ENCODE data around the gene SYNM.
A peak's percentile ranks its signal among the peaks of the same experiment; 100 is the strongest.
"Not testable (repeated sequence)": the region's sequence is repeated elsewhere in the genome, so short reads cannot be mapped to it uniquely, and the experiment has no call there.

Gene SYNM

DNA sequence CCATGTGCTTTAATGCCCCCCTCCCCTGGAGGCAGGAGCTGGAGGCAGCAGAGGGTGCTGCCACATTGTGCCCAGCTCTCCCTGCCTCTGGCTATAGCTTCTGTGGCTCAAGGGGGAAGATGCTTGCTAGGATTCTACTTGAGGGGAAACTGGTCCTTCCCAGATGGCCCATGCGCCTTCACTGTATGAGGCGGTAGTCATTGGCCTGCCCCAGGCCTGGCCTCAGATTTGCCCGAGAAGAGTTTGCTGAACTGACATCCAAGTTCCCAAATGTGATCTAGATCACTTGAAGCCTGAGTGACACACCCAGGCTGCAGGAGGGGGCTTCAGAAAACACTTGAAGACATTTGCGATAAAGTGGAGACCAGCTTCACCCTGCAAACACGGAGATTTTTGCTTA is 4.1 kb downstream of the SYNM start:
- no peak for DNase-seq (ENCODE audit: low spot score)

DNA sequence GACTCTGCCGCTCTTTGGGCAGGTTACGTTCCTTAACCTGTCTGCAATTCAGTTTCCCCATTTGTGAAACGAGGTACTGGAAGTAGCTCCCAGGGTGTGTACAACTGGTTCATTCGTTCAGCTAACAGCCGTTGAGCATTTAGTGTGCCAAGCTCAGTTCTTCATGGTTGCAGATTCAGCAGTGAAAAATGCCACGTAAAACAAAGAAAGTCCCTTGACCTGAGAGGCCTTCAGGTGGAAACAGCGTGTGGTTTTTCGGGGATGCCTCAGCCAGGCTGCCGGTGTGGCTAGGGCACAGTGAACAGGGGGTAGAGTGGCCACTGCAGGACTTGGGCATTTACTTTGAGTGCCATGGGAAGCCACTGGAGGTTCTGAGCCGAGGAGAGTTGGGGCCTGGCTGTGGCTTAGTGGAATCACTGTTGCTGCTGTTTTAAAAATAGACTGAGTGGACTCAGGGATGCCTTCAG is 4.7 kb downstream of the SYNM start:
- no peak for DNase-seq (ENCODE audit: low spot score)

DNA sequence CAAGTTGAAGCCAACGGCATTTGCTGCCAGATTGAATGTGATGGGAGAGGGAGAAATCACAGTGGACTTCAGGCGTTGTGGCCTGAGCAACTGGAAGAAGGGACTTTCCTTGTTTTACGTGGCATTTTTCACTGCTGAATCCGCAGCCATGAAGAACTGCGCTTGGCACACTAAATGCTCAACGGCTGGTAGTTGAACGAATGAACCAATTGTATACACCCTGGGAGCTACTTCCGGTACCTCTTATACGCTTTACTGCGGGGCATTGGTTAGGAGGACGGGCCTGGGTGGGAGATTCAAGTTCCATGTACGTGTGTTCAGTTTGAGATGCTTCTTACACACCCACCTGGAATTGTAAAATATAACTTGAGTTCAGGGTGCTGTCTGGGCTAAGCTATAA is 5.2 kb downstream of the SYNM start:
- DNase-seq (ENCODE audit: low spot score), result no peak

DNA sequence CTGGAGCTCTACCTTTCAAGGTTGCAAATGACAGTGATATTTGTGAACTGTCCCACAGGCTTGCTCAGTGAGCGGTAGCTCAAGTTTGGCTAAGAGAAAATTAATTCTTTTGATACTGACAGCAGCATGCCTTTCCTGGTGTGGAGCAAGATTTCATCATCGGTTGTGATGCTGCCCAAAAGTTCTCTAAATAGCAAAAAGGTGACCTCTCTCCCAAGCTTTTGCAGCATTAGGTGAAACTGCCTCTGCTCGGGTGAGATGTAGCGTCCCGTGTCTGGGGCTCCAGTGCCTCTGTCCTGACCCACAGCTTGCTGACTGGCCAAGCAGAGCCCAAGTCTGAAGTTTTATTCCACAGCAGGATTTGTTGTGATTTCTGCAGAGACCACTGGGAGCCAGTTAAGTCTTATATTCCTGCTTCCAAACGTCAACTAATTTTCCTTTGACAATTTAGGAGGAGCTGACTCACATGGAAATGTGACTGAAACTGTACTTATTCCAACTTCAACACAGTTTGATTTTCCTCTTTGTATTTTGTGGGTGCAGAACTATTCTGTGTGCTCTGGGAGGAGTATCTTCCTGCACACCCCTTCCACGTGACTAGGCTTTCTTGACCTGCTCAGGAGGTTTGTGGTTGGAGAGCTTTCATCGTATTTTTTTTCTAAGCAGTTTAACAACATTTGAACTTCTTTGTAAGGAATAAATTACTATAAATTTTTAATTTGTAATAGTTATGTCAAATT is 5.9 kb downstream of the SYNM start:
- no peak for DNase-seq (ENCODE audit: low spot score)

DNA sequence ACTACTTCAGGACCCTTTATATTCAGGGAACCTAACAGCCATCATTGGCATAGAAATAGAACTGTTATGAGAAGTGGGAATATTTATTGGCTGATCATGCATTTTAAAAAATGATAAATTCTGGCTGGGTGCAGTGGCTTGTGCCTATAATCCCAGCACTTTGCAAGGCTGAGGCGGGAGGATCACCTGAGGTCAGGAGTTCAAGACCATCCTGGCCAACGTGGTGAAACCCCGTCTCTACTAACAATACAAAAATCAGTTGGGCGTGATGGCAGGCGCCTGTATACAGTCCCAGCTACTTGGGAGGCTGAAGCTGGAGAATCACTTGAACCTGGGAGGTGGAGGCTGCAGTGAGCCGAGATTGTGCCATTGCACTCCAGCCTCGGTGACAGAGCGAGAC is 6.8 kb downstream of the SYNM start:
- DNase-seq (ENCODE audit: low spot score), result not testable (repeated sequence)

DNA sequence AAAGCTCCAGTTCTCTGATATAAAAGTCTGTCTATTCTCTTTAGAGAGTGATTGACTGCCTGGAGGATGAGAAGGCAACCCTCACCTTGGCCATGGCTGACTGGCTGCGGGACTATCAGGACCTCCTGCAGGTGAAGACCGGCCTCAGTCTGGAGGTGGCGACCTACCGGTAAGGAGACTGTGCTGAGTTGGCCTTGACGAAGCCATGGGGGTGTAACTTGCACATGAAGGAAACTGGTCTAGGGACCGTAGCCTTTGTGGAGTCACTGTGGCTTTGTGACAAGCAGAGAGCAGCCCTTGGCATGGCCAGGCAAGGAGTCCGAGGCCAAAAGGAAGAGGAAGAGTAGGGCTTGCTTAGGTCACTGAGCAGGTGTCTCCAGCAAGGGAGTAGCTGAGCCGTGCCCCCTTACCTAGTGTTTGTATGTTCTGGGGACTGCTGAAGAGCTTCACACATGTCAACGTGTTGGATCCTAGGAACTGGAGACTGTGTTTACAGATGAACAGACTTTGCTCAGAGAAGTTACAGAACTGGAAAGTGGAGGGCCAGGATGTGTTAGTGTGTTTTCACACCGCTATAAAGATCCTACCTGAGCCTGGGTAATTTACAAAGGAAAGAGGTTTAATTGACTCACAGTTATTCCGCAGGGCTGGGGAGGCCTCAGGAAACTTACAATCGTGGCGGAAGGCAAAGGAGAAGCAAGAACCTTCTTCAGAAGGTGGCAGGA is 8.8 kb downstream of the SYNM start:
- no peak for DNase-seq (ENCODE audit: low spot score)

DNA sequence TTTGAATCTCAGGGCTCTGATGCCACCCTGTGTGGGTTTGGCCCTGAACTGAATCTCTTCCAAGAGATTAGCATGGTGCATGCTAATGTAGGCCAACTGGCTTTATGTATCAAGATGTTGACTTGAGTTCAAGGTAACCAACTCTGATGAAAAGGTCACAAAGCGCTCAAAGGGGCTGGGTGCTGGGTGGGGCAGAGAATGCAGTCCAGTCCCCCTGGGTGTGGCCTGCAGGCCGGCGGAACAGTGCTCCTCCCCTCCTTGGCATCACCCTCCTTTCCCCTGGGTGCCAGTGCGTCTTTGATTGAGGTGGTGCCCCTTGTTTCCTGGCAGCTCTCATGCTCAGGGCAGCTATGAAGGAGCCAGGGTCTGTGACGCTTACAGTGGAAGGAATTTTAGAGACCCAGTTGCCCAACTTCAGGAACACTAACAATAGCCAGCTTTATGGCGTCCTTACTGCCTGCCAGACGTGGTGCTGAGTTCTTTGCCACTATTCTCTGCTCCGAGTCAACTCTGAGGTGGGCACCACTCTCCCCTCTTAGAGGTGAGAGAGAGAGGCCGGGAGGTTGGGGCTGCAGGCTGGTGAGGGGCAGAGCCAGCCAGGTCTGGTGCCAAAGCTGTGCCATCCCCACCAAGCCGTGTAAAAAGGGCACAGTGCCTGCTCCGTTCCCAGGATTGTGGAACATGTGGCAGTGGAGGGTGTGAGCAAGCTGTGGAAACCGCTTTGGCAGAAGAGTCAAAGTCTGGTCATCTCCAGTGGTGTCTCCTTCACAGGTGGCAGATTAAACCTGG is 9.8 kb downstream of the SYNM start:
- DNase-seq (ENCODE audit: low spot score), result no peak

DNA sequence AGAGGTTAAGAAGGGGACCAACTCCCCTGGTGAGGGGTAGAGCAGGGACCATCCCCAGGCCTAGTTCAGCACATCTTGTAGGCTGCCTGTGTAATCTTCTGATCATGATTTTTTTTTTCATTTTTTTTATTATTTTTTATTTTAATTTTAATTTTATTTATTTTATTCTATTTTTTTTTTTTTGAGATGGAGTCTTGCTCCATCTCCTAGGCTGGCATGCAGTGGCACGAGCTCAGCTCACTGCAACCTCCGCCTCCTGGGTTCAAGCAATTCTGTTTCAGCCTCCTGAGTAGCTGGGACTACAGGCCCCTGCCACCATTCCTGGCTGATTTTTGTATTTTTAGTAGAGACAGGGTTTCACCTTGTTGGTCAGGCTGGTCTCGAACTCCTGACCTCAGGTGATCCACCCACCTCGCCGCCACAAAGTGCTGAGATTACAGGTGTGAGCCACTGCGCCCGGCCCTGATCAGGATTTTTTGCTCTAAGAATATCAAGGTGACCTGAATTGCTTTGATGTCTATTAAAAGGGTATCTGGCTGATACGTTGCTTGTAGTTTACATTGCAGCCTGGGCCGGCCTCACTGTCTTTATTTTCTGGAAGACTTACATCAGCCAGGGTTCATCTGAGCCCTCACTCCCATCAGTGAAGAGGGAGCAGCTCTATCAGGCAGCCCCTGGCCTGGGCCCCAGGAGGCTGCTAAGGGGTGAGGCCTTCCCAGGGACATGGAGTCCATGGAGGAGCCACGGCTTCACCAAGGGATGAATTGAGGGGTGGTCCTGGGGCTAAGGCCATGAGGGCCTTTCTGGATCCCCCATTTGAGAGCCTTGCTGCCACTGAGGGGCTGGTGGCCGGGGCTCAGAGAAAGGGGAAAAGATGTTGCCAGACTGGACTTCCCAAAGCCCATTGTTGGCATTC is 10.7 kb downstream of the SYNM start:
- no peak for DNase-seq (ENCODE audit: low spot score)

DNA sequence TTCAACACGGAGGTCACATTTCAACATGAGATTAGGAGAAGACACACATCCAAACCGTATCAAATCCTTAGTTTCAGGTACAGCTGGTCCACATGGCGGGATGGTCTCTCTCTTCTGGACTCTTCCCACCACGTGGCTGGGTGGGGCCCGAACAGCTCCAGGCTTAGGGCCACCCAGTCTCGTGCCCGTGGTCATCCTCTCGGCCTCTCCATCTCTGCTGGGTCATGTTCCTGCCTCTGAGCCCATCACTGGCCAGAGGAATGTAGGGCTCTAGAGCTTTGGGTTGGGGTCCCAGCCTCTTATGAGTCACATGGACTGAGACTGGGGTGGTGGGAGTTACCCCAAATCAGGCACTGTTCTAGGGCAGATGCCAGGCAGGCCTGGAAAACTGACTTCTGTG is 12.2 kb downstream of the SYNM start:
- no peak for DNase-seq (ENCODE audit: low spot score)

DNA sequence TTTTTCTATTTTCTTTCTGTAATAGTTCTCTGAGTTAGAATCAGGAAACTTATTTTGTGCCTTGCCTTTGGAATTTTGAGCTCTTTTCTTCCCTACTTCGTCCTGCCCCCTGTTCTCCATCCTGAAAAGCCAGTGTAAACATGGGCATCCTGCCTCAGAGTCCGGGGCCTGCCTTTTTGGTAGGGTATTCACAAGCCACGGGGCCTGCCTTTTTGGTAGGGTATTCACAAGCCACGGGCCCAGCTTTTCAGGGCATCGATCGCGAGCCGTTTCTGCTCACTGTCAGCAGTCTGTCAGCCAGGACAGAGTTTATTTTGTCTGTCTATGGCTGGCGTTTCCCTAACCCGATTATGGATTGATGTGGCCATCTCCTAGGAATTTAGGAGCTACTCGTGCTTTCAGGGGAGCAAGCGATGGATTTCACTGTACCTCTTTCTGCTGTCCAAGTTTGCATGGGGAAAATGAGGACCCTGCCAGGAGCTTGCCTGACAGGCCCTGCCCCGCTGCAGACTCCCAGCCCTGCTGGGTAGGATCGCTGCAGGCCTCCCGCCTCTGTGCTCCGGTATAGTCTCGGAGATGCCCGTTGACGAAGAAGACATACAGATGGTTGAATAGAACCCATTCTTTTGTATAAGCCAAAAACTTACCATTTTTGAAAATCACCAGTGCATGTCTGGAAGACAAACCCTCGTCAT is 12.8 kb downstream of the SYNM start:
- DNase-seq (ENCODE audit: low spot score), result no peak

DNA sequence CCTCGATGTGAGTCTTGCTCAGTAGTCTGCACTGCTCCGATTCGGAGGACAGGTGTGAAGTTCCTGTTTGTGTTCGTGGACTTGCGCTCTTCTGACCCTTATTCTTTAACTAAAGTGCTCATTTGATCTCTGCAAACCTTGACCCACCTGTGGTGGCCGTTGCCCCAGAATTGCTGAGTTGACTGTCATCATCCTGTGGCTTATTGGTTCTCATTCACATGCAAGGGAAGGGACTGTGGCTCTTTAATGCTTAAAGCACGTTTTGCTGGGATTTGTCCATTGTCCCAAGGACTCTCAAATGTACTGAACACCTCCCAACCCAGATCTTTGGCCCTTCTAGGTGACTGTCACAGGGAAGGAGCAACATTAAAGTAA is 13.4 kb downstream of the SYNM start:
- no peak for DNase-seq (ENCODE audit: low spot score)

DNA sequence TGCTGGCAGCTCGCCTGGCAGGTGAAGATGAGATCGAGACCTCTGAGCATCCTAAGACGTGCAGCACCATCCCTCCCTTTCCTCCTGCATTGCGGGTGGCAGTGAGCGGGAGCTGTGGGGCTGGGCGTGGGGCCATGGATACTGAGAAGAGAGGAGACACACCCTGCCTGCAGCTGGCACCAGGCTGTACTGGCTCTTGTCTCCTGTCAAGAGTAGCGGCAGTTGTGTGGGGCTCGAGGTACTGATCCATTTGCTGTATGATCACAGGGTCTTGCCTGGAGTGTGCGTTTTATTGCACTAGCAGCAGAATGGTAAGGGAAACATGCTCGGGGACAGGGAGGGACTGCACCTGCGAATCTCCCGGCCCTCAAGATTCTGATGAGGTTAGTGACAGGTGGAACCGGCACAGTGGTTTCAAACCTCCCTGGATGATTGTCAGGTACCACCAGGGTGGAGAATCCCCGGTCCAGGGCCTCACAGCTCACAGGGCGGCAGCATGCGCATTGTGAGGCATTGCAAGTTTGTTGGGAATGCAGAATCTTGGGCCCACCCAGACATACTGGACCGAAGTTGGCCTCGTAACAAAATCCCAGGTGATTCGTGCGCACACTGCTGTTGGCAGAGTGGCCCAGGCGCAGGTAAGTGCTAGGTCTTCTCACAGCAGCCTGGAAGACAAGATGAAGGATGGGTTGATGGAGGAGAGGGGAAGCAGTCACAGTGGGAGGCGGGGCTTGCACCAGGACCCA is 14.1 kb downstream of the SYNM start:
- DNase-seq (ENCODE audit: low spot score), result no peak

DNA sequence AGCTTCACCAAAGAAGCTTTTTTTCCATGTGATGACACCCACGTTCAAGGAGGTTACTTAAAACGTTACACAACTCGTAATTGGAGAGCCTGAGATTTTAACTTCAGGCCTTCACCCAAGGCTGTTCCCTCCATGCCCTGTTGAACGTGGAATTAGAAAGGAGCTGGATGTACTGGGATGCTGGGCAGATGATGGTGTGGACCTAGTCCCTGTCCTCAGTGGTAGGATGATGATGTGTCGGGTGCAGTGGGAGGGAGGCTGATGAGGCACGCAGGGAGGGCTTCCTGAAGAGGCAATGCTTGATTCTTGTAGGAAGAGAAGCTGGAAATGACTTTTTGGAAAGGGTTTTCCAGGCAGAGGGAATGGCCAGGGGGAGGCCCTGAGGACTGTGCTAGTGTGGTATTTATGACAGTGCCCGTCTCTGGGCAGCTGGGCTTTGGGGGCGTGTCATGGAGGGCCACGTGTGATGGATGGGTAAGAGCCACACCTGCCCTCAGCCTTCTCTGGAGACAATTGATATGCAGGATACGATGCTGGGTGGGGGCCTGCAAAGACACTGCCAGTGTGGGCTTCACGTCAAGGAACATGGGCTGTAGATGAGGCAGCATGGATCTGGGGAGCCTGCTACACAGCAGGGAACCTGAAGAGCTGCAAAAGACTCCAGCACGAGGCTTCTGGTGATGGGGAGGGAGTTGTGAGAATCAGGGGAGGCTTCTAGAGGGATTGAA is 15.3 kb downstream of the SYNM start:
- DNase-seq (ENCODE audit: low spot score), result no peak

DNA sequence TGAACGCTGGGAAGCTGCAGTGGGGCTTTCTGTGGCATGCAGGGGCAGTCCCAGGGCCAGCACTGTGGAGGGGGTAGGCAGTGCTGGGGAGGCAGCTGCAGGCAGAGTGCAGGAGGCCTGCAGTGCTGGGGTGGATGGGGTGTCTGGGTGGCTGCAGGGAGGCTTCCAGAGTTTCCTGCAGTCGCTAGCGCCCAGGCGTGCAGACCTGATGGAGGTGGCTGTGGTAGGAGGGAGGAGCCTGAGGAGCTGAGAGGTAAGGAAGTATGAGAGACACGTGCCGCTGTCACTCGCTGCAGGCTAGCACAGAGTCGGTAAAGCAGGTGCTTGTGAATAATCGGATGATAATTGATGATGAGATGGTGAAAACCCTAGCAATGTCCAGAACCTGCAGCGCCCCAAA is 16.3 kb downstream of the SYNM start:
- DNase-seq (ENCODE audit: low spot score), result no peak

DNA sequence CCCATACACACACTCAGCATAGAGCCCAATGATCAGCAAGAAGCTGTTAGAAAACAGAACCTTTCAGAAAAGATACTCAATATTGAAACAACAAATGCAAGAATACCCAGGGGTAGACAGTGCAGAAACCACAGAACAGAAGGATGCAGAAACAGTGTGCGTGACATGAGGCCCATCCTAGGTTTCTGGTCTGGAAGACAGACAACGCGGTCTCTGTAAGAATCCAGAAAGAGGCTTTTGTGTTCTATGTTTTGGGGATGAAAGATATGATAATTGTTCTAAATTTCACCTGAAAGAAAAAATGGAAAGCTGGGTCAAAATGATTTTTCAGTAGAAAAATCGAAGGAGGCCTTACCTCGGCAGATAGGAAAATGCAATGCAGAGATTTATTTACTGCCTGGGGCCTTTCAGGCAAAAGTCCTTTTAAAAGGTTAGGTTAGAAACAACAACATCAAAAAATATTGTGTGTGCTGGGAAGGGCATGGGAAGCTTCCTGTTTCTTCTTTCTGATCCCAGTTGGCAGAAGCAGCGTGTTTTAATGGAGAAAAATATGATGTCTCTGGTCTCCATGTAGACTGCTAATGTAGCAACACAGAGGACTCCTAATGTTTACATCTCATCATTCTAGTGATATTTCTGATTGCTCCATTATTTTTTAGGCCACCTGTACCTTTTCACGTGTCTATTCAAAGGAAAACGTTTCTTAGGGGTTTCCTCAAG is 17.0 kb downstream of the SYNM start:
- DNase-seq (ENCODE audit: low spot score), result no peak

DNA sequence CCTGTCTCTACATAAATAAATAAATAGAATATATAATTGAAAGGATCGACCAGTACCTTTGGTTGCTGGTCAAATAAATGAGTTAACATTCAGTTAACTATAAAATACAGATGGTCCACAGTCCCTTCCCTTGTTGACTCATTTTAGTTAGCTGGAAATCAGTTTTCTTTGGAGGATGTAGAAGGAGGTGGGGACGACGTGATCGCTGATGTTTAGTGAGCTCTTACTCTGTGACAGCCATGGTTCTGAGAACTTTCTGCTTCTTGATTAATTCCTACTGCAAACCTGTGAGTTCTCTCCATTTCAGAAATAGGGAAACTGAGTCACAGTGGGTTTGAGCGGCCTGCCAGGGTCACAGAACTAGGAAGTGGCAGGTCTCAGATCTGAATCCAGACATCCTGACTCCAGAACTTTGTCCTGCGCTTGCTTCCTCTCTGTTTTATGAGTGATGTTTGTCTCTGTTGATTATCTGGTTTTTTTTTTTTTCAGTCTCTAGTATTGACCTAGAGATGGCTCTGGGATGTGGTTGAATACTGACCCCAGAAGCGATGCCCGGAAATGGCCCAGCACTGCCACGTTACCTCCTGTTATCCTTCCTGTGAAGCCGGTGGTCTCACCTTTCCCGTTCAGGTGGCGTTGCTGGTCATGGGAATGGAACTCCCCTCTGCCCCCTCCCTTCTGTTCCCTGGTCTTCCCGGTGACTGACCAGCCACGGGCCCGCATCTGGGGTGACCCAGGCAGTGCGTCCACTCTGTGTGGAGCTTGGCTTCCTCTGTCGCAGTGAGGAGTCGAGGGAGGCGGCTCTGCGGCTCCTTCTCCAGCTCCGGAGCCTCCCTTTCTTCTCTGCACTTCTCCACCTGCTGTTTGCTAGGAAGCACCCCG is 18.2 kb downstream of the SYNM start:
- peak; percentile 24 for DNase-seq (ENCODE audit: low spot score)

DNA sequence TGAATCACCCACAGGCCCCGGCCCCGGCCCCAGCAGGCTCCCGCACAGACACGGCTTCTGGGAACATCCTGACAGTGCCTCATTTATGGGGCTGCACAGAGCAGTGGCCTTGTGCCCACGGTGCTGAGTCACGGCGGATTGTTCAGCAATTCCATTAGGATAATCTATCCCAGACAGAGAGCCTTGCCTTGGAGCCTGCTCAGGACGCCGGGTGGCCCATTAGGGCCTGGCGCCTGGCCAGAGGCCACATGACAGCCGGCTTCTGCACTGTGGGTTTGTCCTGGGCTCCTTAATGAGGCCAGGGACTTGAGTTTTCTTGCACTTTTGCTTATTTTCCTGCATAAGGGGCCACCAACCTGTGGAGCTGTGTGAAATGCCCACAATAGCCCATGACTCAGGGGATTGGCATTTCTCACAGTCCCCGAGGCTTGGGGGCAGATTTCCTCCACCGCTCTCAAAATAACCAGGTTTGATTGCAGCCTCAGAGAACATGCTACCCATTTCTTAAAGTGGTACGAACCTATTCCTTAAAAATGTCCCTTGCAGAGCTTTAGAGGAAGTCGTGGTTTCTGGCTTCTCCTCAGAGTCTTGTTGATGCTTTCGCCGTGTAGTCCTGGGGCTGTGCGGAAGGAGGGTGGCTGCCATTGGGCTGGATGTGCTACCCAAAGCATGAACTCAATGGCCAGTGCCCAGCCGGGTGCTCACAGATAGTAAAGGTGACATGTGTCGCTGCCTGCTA is 19.0 kb downstream of the SYNM start:
- peak; percentile 99 for DNase-seq (ENCODE audit: low spot score)
